GM21381 (cell line): ENCODE measurements around the gene ZNF792.
"Not testable (repeated sequence)": the region's sequence is repeated elsewhere in the genome, so short reads cannot be mapped to it uniquely, and the experiment has no call there.

Source experiments
- ATAC-seq: cut with Tn5 transposase; IDR thresholded peaks from one replicate; pipeline ENCODE4 v1.9.1; 2021; ENCODE audit warnings: mild to moderate bottlenecking, moderate library complexity; ENCODE audit not compliant: unreplicated experiment

ZNF792 gene

GRCh38 chr19:34963573-34964406 lies at the start of gene ZNF792:
Gene ZNF792 (minus strand): TSS chr19:34964229. CDS start chr19:34963662, 567 bp downstream.
- ATAC-seq, result peak; percentile 74

GRCh38 chr19:35013041-35013819 lies 49.2 kb upstream of the ZNF792 start:
- no peak for ATAC-seq

GRCh38 chr19:35011737-35012682 lies 48.0 kb upstream of the ZNF792 start:
- no peak for ATAC-seq

- no peak for ATAC-seq
These were observed 47.2 kb upstream of the ZNF792 start for GRCh38 chr19:35011091-35011689.

- no peak for ATAC-seq
These were observed 45.7 kb upstream of the ZNF792 start for GRCh38 chr19:35009424-35010415.

- no peak for ATAC-seq
These were observed 44.9 kb upstream of the ZNF792 start for GRCh38 chr19:35008891-35009341.

GRCh38 chr19:35007427-35007826 lies 43.4 kb upstream of the ZNF792 start:
- not testable (repeated sequence) for ATAC-seq

GRCh38 chr19:35006999-35007365 lies 43.0 kb upstream of the ZNF792 start:
- ATAC-seq, result no peak

- ATAC-seq, result no peak
These were observed 42.4 kb upstream of the ZNF792 start for GRCh38 chr19:35006342-35006998.

GRCh38 chr19:35006007-35006341 lies 41.9 kb upstream of the ZNF792 start:
- not testable (repeated sequence) for ATAC-seq

- no peak for ATAC-seq
These were observed 41.4 kb upstream of the ZNF792 start for GRCh38 chr19:35005256-35005977.

GRCh38 chr19:35004517-35005255 lies 40.7 kb upstream of the ZNF792 start:
- no peak for ATAC-seq

GRCh38 chr19:35002037-35002535 lies 38.1 kb upstream of the ZNF792 start:
- no peak for ATAC-seq

GRCh38 chr19:35000647-35001501 lies 36.8 kb upstream of the ZNF792 start:
- ATAC-seq, result peak; percentile 5

- no peak for ATAC-seq
These were observed 36.3 kb upstream of the ZNF792 start for GRCh38 chr19:35000338-35000646.

GRCh38 chr19:34999498-35000337 lies 35.7 kb upstream of the ZNF792 start, which contains the start of gene GRAMD1A:
Gene GRAMD1A (plus strand): TSS chr19:35000323. CDS start chr19:35000479, 156 bp downstream.
- peak; percentile 48 for ATAC-seq
